ENCODE results near the gene LRP1B.

The LRP1B gene

GRCh38 chr2:140247451-140248195, 1883.2 kb downstream of the LRP1B start:
- H3K27ac ChIP-seq = peak overlapping the region in 1 of 2 donors; percentile 24
- peak overlapping the region; percentile 17 for H3K4me3 ChIP-seq
- DNase-seq (ENCODE audit: low spot score) = no peak
- TF ChIP-seq CTCF (IDR thresholded peaks at IDR 0.05) = no peak

- Histone ChIP-seq H3K27ac (no peak overlapping the region), H3K4me3 (no peak overlapping the region)
- DNase-seq (ENCODE audit: low spot score) = no peak
- no peak for TF ChIP-seq CTCF (IDR thresholded peaks at IDR 0.05)
Measured at GRCh38 chr2:140246957-140247356, 1883.9 kb downstream of the LRP1B start.

- DNase-seq (ENCODE audit: low spot score) = no peak
- no peak for TF ChIP-seq CTCF (IDR thresholded peaks at IDR 0.05)
- no peak overlapping the region for H3K4me3 ChIP-seq
- H3K27ac ChIP-seq = no peak overlapping the region
Measured at GRCh38 chr2:140246058-140246457, 1884.8 kb downstream of the LRP1B start.

GRCh38 chr2:140242889-140243288, 1887.9 kb downstream of the LRP1B start:
- Histone ChIP-seq H3K4me3 (no peak overlapping the region), H3K27ac (no peak overlapping the region)
- no peak for DNase-seq (ENCODE audit: low spot score)
- TF ChIP-seq CTCF (IDR thresholded peaks at IDR 0.05) = no peak

GRCh38 chr2:140234116-140234515, 1896.7 kb downstream of the LRP1B start:
- Histone ChIP-seq H3K4me3 (no peak overlapping the region), H3K27ac (no peak overlapping the region)
- TF ChIP-seq CTCF (IDR thresholded peaks at IDR 0.05) = no peak
- no peak for DNase-seq (ENCODE audit: low spot score)

GRCh38 chr2:140210963-140211362, 1919.9 kb downstream of the LRP1B start:
- no peak for DNase-seq (ENCODE audit: low spot score)
- Histone ChIP-seq H3K4me3 (no peak overlapping the region), H3K27ac (no peak overlapping the region)
- no peak for TF ChIP-seq CTCF (IDR thresholded peaks at IDR 0.05)

GRCh38 chr2:140205093-140205492, 1925.7 kb downstream of the LRP1B start:
- no peak for TF ChIP-seq CTCF (IDR thresholded peaks at IDR 0.05)
- no peak for DNase-seq (ENCODE audit: low spot score)
- Histone ChIP-seq H3K4me3 (no peak overlapping the region), H3K27ac (no peak overlapping the region)

Measured in coronary artery (tissue), 2 donors.